HEK293 (cell line): Measurements from ENCODE around the gene FAM149B1.

Experiments used
- CTCF ChIA-PET: fragments of 350-600 bp; formaldehyde crosslinking; extraction: SDS; loops from one replicate; lab custom pipeline; 2021; ENCODE audit warnings: antibody characterized with exemption; lab: Yijun Ruan, JAX
- POLR2A ChIA-PET: fragments of 300-600 bp; formaldehyde crosslinking; extraction: SDS; loops from one replicate; lab custom pipeline; 2020; ENCODE audit warnings: antibody characterized with exemption, inconsistent platforms; lab: Yijun Ruan, JAX
- H3K27ac ChIP-seq: fragments of 200-500 bp; sonication (Bioruptor generic); 2 replicates; pipeline ENCODE4 v1.5.1; 2014; ENCODE audit warnings: low read depth, low read length, control low read depth, inconsistent platforms; ENCODE audit errors: extremely low read depth
- H3K36me3 ChIP-seq, 2 experiments: fragments of 200-500 bp in 1 of 2; sonication (Bioruptor generic) in 1 of 2; 1 replicate in 1 of 2; 2 replicates in 1 of 2; pipeline ENCODE4 v1.5.1; 2014 to 2017; ENCODE audit warnings: inconsistent platforms in 2 of 2, low read length in 2 of 2; ENCODE audit not compliant: control insufficient read depth in 2 of 2, insufficient read depth in 1 of 2
- H3K4me1 ChIP-seq: fragments of 200-500 bp; sonication (Bioruptor generic); 2 replicates; pipeline ENCODE4 v1.5.1; 2014; ENCODE audit warnings: mild to moderate bottlenecking, low read length, inconsistent platforms; ENCODE audit not compliant: control insufficient read depth, insufficient read depth
- H3K4me3 ChIP-seq: 2 replicates; pipeline ENCODE4 v1.5.1; 2011; ENCODE audit warnings: low read depth, mild to moderate bottlenecking, control low read depth, low read length, moderate library complexity
- H3K9me3 ChIP-seq: fragments of 200-500 bp; sonication (Bioruptor generic); 2 replicates; pipeline ENCODE4 v1.5.1; 2014; ENCODE audit warnings: low read depth, low read length, inconsistent platforms; ENCODE audit not compliant: control insufficient read depth, insufficient read depth
- HOXA7 ChIP-seq: sonication (generic); formaldehyde crosslinking; IDR thresholded peaks from 2 replicates; pipeline ENCODE4 v1.8.1; 2022; ENCODE audit warnings: missing genetic modification reagents, borderline replicate concordance
- SCRT1 ChIP-seq: fragments of 450-650 bp; formaldehyde crosslinking; IDR thresholded peaks from 2 replicates; pipeline ENCODE4 v1.5.1; 2016; ENCODE audit warnings: missing biosample characterization, missing genetic modification characterization, borderline replicate concordance
- SP7 ChIP-seq: fragments of 450-650 bp; formaldehyde crosslinking; IDR thresholded peaks from 2 replicates; pipeline ENCODE4 v1.5.1; 2016; ENCODE audit warnings: missing biosample characterization, missing genetic modification characterization
- ZBTB20 ChIP-seq: fragments of 450-650 bp; formaldehyde crosslinking; IDR thresholded peaks from 2 replicates; pipeline ENCODE4 v1.5.1; 2016; ENCODE audit warnings: missing biosample characterization, missing genetic modification characterization
- ZNF175 ChIP-seq: fragments of 450-650 bp; formaldehyde crosslinking; IDR thresholded peaks from 2 replicates; pipeline ENCODE4 v1.5.1; 2016; ENCODE audit warnings: missing biosample characterization, missing genetic modification characterization
- ZNF202 ChIP-seq: fragments of 450-650 bp; formaldehyde crosslinking; IDR thresholded peaks from 2 replicates; pipeline ENCODE4 v1.5.1; 2016; ENCODE audit warnings: missing biosample characterization, missing genetic modification characterization, borderline replicate concordance
- ZNF214 ChIP-seq: fragments of 450-650 bp; formaldehyde crosslinking; IDR thresholded peaks from 2 replicates; pipeline ENCODE4 v1.5.1; 2017; ENCODE audit warnings: missing biosample characterization, mild to moderate bottlenecking, missing genetic modification characterization, borderline replicate concordance
- ZNF239 ChIP-seq: fragments of 450-650 bp; formaldehyde crosslinking; IDR thresholded peaks from 2 replicates; pipeline ENCODE4 v1.5.1; 2016; ENCODE audit warnings: missing biosample characterization, missing genetic modification characterization
- ZNF560 ChIP-seq: fragments of 450-650 bp; formaldehyde crosslinking; IDR thresholded peaks from 2 replicates; pipeline ENCODE4 v1.5.1; 2017; ENCODE audit warnings: missing biosample characterization, missing genetic modification characterization, borderline replicate concordance
- ZNF747 ChIP-seq: fragments of 450-650 bp; formaldehyde crosslinking; IDR thresholded peaks from 2 replicates; pipeline ENCODE4 v1.5.1; 2016; ENCODE audit warnings: missing biosample characterization, missing genetic modification characterization
- ZNF785 ChIP-seq: fragments of 450-650 bp; formaldehyde crosslinking; IDR thresholded peaks from 2 replicates; pipeline ENCODE4 v1.5.1; 2016; ENCODE audit warnings: missing biosample characterization, missing genetic modification characterization
- TF ChIP-seq, protein P1 (sequence below): fragments of 450-650 bp; formaldehyde crosslinking; IDR thresholded peaks from 2 replicates; pipeline ENCODE4 v1.5.1; 2016; ENCODE audit warnings: missing biosample characterization, missing genetic modification characterization
- TF ChIP-seq, protein P2 (sequence below): fragments of 450-650 bp; formaldehyde crosslinking; IDR thresholded peaks from 2 replicates; pipeline ENCODE4 v1.5.1; 2016; ENCODE audit warnings: missing biosample characterization, missing genetic modification characterization
- TF ChIP-seq, protein P3 (sequence below): fragments of 450-650 bp; formaldehyde crosslinking; IDR thresholded peaks from 2 replicates; pipeline ENCODE4 v1.5.1; 2016; ENCODE audit warnings: missing biosample characterization, missing genetic modification characterization, borderline replicate concordance
- TF ChIP-seq, protein P4 (sequence below): fragments of 450-650 bp; formaldehyde crosslinking; IDR thresholded peaks from 2 replicates; pipeline ENCODE4 v1.5.1; 2017; ENCODE audit warnings: missing biosample characterization, missing genetic modification characterization
- TF ChIP-seq, protein P5 (sequence below): fragments of 450-650 bp; formaldehyde crosslinking; IDR thresholded peaks from 2 replicates; pipeline ENCODE4 v1.5.1; 2016; ENCODE audit warnings: missing biosample characterization, missing genetic modification characterization
- TF ChIP-seq, protein P6 (sequence below): fragments of 450-650 bp; formaldehyde crosslinking; IDR thresholded peaks from 2 replicates; pipeline ENCODE4 v1.5.1; 2016; ENCODE audit warnings: missing biosample characterization, missing genetic modification characterization

The FAM149B1 gene

DNA sequence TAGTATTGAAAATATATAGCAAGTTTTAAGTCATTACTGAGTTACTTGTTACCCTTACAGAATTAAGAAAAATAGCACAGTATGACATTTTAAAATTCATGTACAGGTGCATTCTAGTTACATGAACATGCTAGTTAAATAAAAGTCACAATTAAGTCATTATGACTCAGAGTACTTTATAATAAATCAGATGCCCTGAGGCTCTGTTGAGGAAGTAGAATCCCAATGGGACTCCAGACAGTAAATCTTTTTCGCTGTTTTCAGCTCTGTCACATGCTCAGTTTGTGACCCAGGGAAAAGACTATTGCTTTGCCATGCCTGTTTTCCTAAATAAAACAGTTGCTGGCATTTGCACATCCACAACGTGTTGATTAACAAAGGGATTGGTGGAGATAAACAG is 36.6 kb upstream of the FAM149B1 start (continued):
- TF ChIP-seq, protein P1, sequence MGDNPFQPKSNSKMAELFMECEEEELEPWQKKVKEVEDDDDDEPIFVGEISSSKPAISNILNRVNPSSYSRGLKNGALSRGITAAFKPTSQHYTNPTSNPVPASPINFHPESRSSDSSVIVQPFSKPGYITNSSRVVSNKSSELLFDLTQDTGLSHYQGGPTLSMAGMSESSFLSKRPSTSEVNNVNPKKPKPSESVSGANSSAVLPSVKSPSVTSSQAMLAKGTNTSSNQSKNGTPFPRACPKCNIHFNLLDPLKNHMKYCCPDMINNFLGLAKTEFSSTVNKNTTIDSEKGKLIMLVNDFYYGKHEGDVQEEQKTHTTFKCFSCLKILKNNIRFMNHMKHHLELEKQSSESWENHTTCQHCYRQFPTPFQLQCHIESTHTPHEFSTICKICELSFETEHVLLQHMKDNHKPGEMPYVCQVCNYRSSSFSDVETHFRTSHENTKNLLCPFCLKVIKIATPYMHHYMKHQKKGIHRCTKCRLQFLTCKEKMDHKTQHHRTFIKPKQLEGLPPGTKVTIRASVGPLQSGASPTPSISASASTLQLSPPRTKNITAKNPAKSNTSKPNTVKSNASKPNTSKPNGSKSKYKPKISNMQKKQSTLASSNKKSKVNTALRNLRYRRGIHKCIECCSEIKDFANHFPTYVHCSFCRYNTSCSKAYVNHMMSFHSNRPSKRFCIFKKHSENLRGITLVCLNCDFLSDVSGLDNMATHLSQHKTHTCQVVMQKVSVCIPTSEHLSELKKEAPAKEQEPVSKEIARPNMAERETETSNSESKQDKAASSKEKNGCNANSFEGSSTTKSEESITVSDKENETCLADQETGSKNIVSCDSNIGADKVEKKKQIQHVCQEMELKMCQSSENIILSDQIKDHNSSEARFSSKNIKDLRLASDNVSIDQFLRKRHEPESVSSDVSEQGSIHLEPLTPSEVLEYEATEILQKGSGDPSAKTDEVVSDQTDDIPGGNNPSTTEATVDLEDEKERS (tag by site-specific recombination) = no peak
- no peak for TF ChIP-seq ZNF214 (tag by site-specific recombination)
- TF ChIP-seq ZNF560 (tag by site-specific recombination) = no peak
- TF ChIP-seq, protein P2, sequence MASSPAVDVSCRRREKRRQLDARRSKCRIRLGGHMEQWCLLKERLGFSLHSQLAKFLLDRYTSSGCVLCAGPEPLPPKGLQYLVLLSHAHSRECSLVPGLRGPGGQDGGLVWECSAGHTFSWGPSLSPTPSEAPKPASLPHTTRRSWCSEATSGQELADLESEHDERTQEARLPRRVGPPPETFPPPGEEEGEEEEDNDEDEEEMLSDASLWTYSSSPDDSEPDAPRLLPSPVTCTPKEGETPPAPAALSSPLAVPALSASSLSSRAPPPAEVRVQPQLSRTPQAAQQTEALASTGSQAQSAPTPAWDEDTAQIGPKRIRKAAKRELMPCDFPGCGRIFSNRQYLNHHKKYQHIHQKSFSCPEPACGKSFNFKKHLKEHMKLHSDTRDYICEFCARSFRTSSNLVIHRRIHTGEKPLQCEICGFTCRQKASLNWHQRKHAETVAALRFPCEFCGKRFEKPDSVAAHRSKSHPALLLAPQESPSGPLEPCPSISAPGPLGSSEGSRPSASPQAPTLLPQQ (tag by site-specific recombination) = no peak
- TF ChIP-seq ZNF202 (tag by site-specific recombination) = no peak
- TF ChIP-seq SCRT1 (tag by site-specific recombination) = 0 out of 2 replicates have a peak, but pooled peaks have one; percentile 19
- TF ChIP-seq, protein P3, sequence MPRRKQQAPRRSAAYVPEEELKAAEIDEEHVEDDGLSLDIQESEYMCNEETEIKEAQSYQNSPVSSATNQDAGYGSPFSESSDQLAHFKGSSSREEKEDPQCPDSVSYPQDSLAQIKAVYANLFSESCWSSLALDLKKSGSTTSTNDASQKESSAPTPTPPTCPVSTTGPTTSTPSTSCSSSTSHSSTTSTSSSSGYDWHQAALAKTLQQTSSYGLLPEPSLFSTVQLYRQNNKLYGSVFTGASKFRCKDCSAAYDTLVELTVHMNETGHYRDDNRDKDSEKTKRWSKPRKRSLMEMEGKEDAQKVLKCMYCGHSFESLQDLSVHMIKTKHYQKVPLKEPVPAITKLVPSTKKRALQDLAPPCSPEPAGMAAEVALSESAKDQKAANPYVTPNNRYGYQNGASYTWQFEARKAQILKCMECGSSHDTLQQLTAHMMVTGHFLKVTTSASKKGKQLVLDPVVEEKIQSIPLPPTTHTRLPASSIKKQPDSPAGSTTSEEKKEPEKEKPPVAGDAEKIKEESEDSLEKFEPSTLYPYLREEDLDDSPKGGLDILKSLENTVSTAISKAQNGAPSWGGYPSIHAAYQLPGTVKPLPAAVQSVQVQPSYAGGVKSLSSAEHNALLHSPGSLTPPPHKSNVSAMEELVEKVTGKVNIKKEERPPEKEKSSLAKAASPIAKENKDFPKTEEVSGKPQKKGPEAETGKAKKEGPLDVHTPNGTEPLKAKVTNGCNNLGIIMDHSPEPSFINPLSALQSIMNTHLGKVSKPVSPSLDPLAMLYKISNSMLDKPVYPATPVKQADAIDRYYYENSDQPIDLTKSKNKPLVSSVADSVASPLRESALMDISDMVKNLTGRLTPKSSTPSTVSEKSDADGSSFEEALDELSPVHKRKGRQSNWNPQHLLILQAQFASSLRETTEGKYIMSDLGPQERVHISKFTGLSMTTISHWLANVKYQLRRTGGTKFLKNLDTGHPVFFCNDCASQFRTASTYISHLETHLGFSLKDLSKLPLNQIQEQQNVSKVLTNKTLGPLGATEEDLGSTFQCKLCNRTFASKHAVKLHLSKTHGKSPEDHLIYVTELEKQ (tag by site-specific recombination) = no peak
- TF ChIP-seq, protein P4, sequence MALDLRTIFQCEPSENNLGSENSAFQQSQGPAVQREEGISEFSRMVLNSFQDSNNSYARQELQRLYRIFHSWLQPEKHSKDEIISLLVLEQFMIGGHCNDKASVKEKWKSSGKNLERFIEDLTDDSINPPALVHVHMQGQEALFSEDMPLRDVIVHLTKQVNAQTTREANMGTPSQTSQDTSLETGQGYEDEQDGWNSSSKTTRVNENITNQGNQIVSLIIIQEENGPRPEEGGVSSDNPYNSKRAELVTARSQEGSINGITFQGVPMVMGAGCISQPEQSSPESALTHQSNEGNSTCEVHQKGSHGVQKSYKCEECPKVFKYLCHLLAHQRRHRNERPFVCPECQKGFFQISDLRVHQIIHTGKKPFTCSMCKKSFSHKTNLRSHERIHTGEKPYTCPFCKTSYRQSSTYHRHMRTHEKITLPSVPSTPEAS (tag by site-specific recombination) = no peak
- no peak for TF ChIP-seq ZNF239 (tag by site-specific recombination)
- TF ChIP-seq, protein P5, sequence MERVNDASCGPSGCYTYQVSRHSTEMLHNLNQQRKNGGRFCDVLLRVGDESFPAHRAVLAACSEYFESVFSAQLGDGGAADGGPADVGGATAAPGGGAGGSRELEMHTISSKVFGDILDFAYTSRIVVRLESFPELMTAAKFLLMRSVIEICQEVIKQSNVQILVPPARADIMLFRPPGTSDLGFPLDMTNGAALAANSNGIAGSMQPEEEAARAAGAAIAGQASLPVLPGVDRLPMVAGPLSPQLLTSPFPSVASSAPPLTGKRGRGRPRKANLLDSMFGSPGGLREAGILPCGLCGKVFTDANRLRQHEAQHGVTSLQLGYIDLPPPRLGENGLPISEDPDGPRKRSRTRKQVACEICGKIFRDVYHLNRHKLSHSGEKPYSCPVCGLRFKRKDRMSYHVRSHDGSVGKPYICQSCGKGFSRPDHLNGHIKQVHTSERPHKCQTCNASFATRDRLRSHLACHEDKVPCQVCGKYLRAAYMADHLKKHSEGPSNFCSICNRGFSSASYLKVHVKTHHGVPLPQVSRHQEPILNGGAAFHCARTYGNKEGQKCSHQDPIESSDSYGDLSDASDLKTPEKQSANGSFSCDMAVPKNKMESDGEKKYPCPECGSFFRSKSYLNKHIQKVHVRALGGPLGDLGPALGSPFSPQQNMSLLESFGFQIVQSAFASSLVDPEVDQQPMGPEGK (tag by site-specific recombination) = no peak

DNA sequence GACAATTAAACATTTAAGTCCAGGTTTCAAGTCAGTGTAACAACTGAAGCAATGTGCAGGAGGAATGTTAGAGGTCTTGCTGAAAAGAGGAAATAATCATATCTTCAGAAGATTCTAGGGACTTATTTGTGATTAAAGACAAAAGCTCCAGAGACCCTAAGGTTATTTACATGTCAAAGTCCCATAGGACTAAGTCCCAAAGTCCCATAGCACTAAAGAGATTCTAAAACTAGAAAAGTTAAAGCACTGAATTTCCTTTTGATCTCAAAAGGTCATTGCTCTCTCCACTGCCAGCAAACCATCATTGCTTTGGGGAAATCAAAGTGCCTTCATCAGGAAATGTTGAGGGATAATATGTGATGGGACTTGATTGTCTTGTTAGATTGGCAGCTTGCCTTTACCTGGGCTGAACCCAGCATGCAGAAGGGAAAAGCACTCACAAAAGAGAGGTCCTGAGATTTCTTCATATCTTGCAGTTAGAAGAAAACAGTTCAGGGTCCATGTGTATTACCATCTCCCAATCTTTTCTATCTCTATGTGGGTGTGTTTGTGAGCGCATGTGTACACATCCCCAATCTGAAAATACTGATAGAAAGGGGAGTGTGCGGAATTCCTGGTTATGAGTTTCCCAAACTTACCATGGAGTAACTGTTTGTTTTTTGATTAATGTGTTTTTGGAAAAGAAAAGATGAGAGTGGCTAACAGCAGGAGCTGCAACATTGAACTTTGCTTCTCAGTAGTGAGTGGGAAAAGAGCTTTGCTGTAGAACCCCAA is 35.8 kb upstream of the FAM149B1 start:
- ChIA-PET CTCF (no interaction called here), POLR2A (no interaction called here)
- TF ChIP-seq, protein P2 (tag by site-specific recombination) = no peak
- no peak for TF ChIP-seq ZNF747 (tag by site-specific recombination)
- no peak for TF ChIP-seq HOXA7 (CRISPR knock-in tag)
- TF ChIP-seq ZBTB20 = no peak
- TF ChIP-seq SP7 (tag by site-specific recombination) = no peak
- no peak for TF ChIP-seq ZNF175 (tag by site-specific recombination)
- no peak for TF ChIP-seq ZNF785
- TF ChIP-seq, protein P6, sequence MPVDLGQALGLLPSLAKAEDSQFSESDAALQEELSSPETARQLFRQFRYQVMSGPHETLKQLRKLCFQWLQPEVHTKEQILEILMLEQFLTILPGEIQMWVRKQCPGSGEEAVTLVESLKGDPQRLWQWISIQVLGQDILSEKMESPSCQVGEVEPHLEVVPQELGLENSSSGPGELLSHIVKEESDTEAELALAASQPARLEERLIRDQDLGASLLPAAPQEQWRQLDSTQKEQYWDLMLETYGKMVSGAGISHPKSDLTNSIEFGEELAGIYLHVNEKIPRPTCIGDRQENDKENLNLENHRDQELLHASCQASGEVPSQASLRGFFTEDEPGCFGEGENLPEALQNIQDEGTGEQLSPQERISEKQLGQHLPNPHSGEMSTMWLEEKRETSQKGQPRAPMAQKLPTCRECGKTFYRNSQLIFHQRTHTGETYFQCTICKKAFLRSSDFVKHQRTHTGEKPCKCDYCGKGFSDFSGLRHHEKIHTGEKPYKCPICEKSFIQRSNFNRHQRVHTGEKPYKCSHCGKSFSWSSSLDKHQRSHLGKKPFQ (tag by site-specific recombination) = no peak

More for the DNA sequence above, 35.8 kb upstream of the FAM149B1 start:
- no peak overlapping the region for H3K27ac ChIP-seq
- H3K4me1 ChIP-seq = 0 out of 2 replicates have a peak, but pooled peaks cover 3% of the 10 kb centered on the region
- H3K9me3 ChIP-seq = no peaks in the 10 kb centered on the region
- peaks cover 42 to 78% of the 10 kb centered on the region in 2 experiments for H3K36me3 ChIP-seq
- no peak overlapping the region for H3K4me3 ChIP-seq
